Activated gamma-delta T cell treated with anti-CD3 and anti-CD28 coated beads, Interleukin-2, amount 50 U/mL, for 16 hours (primary cell): Measurements from ENCODE around the gene OR10G6.
"Not testable (repeated sequence)": the region's sequence is repeated elsewhere in the genome, so short reads cannot be mapped to it uniquely, and the experiment has no call there.

Experiments
- DNase-seq: peaks from one replicate; pipeline ENCODE4 v3.0.0-alpha.2; 2020; ENCODE audit warnings: low read depth

Gene OR10G6, protein sequence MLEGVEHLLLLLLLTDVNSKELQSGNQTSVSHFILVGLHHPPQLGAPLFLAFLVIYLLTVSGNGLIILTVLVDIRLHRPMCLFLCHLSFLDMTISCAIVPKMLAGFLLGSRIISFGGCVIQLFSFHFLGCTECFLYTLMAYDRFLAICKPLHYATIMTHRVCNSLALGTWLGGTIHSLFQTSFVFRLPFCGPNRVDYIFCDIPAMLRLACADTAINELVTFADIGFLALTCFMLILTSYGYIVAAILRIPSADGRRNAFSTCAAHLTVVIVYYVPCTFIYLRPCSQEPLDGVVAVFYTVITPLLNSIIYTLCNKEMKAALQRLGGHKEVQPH

DNA sequence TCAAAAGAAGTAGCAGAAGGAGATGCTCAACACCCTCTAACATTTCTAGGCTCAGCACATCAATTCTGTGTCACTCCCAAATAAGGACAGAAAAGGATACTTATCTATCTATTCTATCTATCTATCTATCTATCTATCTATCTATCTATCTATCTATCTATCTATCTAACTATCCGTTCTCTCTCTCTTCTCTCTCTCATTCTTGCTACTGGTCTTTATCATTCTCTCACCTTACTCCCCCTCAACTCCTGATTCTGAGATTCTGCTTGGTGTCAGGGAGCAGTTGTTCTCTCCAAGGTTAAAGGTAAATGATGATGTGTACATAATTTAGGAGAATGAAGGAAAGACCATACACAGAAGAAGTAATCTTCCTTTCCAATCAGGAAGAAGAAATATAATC, at the start of gene OR10G6:
Gene OR10G6 (minus strand): TSS at position 43 of the 400 bp plus-strand sequence. CDS start 0 bp downstream, at position 43.
- DNase-seq, result no peak

DNA sequence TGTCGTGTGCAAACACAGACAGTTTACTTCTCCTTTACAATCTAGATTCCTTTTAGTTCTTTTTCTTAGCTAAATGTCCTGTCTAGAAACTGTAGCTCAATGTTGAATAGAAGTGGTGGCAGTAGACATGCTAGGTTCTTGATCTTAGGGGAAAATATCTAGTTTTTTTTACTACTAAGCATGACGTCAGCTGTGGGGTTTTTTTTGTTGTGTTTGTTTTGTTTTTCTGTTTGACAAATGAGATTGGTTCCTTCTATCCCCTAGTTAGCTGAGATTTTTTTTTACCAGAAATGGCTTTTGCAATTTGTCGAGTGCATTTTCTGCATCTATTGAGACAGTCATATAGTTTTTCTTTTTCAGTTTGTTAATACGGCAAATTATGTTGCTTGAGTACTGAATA, 48.5 kb upstream of the OR10G6 start:
- DNase-seq, result no peak

DNA sequence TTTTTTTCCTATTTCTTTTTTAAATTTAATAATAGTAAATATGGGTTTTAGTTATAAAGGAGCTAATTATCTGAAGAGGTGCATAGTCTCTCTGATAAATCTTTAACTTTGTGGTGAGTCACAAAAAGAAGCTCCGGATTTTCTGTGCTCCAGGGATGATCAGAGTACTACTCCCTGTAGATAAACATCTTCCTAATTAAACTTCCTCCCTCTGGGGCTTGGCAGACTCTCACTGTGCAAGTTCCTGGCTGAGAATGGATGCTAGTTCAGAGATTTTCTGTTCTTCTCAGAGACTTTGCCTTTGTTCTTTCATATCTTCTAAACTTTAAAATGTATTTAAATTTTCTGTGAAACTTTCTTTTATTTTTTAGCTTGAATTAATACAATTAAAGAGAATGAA, 46.3 kb upstream of the OR10G6 start, which contains the start of gene OR10G7:
Gene OR10G7 (minus strand): TSS at position 72 of the 400 bp plus-strand sequence. CDS start 2,324 bp downstream, outside the sequence.
- no peak for DNase-seq

- DNase-seq, result no peak
Observed at GRCh38 chr11:124039557-124039956, 44.6 kb upstream of the OR10G6 start.

- DNase-seq, result no peak
Observed at GRCh38 chr11:124036666-124037065, 41.7 kb upstream of the OR10G6 start.

DNA sequence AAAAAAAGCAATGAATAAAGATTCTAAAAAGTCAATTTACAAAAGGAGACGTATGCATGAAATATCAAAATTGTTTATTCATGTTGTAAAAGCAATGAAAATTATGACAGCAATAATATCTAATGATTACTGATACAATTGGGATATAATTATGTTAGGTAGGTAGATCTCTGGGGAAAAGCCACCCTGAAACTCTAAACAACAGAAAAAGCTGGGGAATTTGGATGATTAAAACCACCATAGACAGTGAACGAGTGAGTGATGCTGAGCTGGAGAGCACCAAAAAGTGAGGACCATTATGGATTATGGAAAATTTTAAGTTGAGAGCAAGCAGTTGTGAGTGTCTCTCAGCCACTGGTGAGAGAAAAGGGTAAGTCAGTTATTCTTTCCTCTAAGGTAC, 31.5 kb upstream of the OR10G6 start, which contains the start of gene OR10G8:
Gene OR10G8 (plus strand): TSS at position 301 of the 400 bp plus-strand sequence. CDS start 2,825 bp downstream, outside the sequence.
- no peak for DNase-seq

- not testable (repeated sequence) for DNase-seq
Observed at GRCh38 chr11:124015837-124016236, 20.9 kb upstream of the OR10G6 start.

DNA sequence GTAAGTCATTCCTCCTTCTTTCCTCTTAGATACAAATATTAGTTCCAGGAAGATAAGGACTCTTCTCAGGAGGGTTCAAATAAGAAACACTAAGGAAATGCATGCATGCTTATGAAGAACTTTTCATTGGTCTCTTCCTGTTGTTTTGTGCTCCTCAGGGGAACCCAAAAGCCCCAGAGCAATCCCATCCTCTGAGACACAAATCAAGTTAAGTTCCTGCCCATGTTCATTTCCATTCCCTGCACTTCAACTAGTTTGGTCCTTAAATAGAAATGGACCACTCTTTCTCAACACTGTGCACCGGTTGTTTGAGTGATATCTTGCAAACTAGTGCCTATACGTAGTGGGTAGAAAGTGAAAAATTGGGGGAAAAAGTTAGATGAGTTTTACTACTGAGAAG, 17.7 kb upstream of the OR10G6 start, which contains the start of gene OR10G4:
Gene OR10G4 (plus strand): TSS at position 301 of the 400 bp plus-strand sequence. CDS start 2,578 bp downstream, outside the sequence.
- DNase-seq, result no peak

GRCh38 chr11:123979311-123979710, 15.7 kb downstream of the OR10G6 start:
- no peak for DNase-seq

DNA sequence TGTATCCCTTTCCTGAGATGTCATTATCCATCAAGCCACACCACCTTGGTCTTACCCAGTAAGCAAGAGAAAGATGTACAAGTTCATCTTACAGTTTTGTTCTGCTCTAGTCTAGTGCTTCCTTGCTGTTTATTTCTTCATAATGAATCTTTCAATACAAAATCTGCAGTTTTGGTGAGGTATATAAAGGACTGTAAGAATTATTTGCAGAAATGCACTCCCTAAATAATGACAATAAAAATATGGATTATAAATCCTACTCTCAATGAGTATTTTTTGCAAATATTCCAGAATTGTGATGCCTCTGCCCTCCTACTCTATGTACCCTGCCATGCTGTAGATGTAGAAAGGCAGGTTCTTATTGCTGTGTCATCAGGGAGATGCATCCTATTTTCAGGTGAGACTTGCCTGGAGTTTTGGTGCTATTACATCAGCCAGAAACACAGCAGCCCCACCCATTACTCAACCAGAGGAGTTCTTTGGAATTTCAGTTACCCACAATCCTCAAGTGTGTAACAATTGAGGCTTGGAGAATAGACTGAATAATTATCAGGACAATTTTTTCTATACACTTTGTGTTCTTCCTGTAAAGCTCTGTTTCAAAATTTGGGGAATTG, 17.1 kb downstream of the OR10G6 start, which contains the start of gene OR10S1:
Gene OR10S1 (minus strand): TSS at position 51 of the 617 bp plus-strand sequence. CDS start 117 bp downstream, outside the sequence.
- no peak for DNase-seq

DNA sequence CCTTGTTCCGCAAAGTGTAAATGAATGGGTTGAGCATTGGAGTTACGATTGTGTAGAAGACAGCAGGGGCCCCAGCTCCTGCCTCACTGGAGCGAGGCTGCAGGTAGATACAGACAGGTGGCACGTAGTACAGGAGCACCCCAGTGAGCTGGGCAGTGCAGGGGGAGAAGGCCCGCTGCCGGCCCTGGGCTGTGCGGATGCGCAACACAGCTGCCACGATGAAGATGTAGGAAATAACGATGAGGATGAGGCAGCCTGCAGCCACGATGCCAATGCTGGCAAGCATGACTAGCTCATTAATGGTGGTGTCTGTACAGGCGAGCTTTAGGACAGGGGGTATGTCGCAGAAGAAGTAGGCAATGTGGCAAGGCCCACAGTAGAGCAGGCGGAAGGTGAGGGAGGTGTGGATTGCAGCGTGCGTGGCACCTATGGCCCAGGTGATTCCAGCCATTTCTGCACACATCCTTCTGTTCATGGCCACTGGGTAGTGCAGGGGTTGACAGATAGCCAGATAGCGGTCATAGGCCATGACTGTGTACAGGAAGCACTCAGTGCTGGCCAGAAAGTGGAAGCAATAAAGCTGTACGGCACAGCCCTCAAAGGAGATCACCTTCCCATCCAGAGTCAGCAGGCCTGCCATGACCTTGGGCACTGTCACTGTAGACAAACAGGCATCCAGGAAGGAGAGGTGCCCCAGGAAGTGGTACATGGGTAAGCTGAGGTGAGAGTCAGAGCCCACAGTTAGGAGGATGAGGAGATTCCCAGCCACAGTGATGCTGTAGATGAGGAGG, 18.0 kb downstream of the OR10G6 start:
- no peak for DNase-seq

DNA sequence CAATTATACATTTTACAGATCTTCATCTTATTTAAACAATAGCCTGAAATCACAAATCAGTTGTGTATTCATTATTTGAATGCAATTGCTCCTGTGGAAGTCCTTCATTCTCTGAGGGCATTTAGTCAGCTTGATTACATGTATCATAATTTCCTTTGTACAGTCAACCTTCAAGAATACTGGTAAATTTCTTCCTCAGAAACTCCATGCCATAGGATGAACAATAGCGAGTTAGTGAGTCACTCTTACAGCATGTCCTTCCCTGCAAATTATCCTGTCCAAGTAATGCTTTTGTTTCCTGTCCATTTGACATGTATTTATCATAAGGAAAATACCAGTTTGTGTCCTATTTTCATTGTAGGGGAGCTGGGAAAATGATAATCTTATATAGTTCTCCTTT, 21.1 kb downstream of the OR10G6 start:
- no peak for DNase-seq

GRCh38 chr11:123956752-123957151, 38.2 kb downstream of the OR10G6 start:
- DNase-seq, result no peak

DNA sequence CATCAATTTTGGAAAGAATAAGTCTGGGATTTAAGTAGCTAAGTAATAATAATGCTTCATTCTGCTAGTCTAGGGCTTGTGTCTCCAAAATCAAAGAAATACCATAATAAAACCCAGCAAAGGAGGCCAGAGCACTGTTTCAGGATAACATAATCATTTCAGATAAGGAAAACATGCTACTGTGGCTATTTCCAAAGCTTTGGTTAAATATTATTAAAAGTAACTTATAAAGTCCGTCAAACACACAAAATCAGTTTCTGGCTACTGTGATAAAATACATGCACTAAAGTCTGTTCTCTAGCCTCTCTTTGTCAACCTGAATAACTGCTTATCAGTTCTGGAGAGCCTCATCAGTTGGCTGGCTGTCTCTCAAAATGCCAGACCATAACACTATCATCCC, 49.8 kb downstream of the OR10G6 start:
- no peak for DNase-seq
